ENCODE results near the gene ZNF562.

DNA sequence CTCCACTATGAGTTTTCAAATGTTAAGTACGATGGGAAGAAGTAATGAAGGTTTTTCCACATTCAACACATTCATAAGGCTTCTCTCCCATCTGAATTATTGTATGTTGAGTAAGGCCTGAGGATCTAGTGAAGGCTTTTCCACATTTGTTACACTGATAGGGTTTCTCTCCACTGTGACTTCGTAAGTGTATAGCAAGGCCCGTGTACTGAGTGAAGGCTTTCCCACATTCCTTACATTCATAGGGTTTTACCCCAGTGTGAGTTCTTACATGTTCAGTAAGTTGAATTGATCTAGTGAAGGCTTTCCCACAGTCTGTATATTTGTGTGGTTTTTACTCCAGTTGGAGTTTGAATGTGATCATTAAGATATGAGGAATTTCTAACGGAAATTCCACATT, 49.3 kb upstream of the ZNF562 start:
- TF ChIP-seq, protein P1, sequence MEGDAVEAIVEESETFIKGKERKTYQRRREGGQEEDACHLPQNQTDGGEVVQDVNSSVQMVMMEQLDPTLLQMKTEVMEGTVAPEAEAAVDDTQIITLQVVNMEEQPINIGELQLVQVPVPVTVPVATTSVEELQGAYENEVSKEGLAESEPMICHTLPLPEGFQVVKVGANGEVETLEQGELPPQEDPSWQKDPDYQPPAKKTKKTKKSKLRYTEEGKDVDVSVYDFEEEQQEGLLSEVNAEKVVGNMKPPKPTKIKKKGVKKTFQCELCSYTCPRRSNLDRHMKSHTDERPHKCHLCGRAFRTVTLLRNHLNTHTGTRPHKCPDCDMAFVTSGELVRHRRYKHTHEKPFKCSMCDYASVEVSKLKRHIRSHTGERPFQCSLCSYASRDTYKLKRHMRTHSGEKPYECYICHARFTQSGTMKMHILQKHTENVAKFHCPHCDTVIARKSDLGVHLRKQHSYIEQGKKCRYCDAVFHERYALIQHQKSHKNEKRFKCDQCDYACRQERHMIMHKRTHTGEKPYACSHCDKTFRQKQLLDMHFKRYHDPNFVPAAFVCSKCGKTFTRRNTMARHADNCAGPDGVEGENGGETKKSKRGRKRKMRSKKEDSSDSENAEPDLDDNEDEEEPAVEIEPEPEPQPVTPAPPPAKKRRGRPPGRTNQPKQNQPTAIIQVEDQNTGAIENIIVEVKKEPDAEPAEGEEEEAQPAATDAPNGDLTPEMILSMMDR (IDR thresholded peaks at IDR 0.05; ENCODE audit: borderline replicate concordance, extremely low read depth, low read length, poor library complexity, severe bottlenecking): no peak
- TF ChIP-seq EZH2 (IDR thresholded peaks at IDR 0.05; ENCODE audit: borderline replicate concordance, low read depth, low read length, severe bottlenecking): no peak

Data from DND-41 (cell line).